Choroid plexus epithelial cell (primary cell): ENCODE results near the gene RXRB.

Experiments
- DNase-seq: peaks from one replicate; pipeline ENCODE4 v3.0.0-alpha.2; 2010; ENCODE audit warnings: low read depth
- H3K4me3 ChIP-seq: 2 replicates; pipeline ENCODE4 v1.5.1; 2011; ENCODE audit warnings: low read depth, mild to moderate bottlenecking, control low read depth, low read length, moderate library complexity
- CTCF ChIP-seq: conservative IDR thresholded peaks from 2 replicates; pipeline ENCODE4 v1.5.1; 2011; ENCODE audit warnings: low read depth, mild to moderate bottlenecking, control low read depth, inconsistent platforms, low read length, moderate library complexity

RXRB gene

GRCh38 chr6:33170176-33171015 lies 30.1 kb downstream of the RXRB start:
- no peak overlapping the region for H3K4me3 ChIP-seq
- TF ChIP-seq CTCF, result no peak
- DNase-seq, result no peak

GRCh38 chr6:33169291-33170175 lies 30.9 kb downstream of the RXRB start:
- no peak for TF ChIP-seq CTCF
- no peak overlapping the region for H3K4me3 ChIP-seq
- DNase-seq, result no peak

GRCh38 chr6:33168639-33169038 lies 31.8 kb downstream of the RXRB start:
- H3K4me3 ChIP-seq, result no peak overlapping the region
- no peak for TF ChIP-seq CTCF
- no peak for DNase-seq

GRCh38 chr6:33168284-33168601 lies 32.2 kb downstream of the RXRB start:
- no peak for TF ChIP-seq CTCF
- H3K4me3 ChIP-seq, result no peak overlapping the region
- DNase-seq, result no peak

- DNase-seq, result no peak
- no peak for TF ChIP-seq CTCF
- no peak overlapping the region for H3K4me3 ChIP-seq
These were observed 32.8 kb downstream of the RXRB start for GRCh38 chr6:33167374-33168283.

- no peak for DNase-seq
- no peak for TF ChIP-seq CTCF
- no peak overlapping the region for H3K4me3 ChIP-seq
These were observed 33.7 kb downstream of the RXRB start for GRCh38 chr6:33166811-33167210.
